GM18499 (cell line): ENCODE data around the gene BMI1.
"Not testable (repeated sequence)": the region's sequence is repeated elsewhere in the genome, so short reads cannot be mapped to it uniquely, and the experiment has no call there.

Experiments used
- ATAC-seq: cut with Tn5 transposase; IDR thresholded peaks from one replicate; pipeline ENCODE4 v1.9.1; 2021; ENCODE audit warnings: moderate number of reproducible peaks; ENCODE audit not compliant: insufficient read depth, unreplicated experiment

Gene BMI1

DNA sequence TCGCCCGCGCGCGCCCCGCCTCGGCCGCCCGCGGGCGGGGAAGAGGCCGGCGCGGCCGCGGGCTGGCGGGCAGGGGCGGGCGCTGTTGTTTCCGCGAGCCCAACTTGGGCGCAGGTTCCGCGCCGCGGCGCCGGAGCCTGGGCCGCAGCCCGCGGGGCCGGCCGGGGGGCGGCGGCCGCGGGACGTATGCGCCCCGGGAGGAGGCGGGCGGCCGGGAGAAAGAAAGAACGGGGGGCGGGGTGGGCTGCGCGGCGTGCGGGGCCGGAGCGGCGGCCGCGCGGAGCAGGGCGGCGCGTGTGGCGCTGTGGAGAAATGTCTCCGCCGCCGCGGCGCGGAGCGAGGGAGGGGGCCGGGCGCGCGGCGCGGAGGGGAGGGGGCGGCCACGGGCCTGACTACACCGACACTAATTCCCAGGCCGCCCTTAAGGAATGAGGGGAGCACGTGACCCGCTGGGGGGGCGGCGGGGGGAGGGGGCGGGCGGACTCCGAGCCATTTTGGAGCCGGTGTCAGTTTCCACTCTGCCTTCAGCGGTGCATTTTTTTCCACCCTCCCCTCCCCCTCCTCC lies at the start of gene BMI1:
TSS of gene BMI1 (plus strand) at position 509 of the 565 bp plus-strand sequence. CDS start 5,351 bp downstream, outside the sequence.
- no peak for ATAC-seq

- no peak for ATAC-seq
Observed at GRCh38 chr10:22271786-22272185, 49.1 kb upstream of the BMI1 start.

- ATAC-seq, result no peak
Observed at GRCh38 chr10:22278441-22278782, 42.5 kb upstream of the BMI1 start.

GRCh38 chr10:22280078-22280477 lies 40.8 kb upstream of the BMI1 start:
- no peak for ATAC-seq

- ATAC-seq, result no peak
Observed at GRCh38 chr10:22285130-22285529, 35.8 kb upstream of the BMI1 start.

- no peak for ATAC-seq
Observed at GRCh38 chr10:22293747-22294404, 27.0 kb upstream of the BMI1 start.

GRCh38 chr10:22294694-22295093 lies 26.2 kb upstream of the BMI1 start:
- no peak for ATAC-seq

DNA sequence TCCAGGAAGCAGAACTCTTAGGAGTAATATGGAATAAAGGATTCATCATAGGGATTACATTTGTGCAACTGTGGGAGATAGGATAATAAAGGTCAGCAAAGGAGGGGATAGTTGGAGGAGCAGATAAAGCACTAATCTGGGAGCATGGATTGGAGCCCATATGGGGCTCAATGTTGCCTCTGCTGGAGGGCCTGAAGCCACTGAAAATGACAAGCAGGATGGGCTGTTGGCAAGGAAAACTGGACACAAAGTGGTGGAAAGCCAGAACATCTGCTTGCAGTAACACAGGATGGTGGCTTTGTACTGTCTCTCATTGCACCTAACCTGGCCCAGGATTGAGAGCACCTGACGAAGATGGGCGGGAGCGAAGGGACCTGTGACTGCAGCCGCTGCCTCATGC lies 19.7 kb upstream of the BMI1 start:
- no peak for ATAC-seq

DNA sequence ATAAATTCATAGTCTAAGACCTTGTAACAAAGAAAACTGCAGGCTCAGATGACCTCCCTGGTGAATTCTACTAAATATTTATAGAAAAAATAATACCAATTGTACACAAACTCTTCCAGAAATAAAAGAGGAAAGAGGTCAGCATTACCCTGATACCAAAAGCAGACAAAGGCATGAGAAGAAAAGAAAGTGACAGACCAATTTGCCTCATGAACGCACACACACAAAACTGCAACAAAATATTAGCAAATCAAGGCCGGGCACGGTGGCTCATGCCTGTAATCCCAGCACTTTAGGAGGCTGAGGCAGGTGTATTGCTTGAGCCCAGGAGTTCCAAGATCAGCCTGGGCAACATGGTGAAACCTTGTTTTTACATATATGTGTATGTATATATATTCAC lies 17.4 kb upstream of the BMI1 start:
- no peak for ATAC-seq

GRCh38 chr10:22305721-22306120 lies 15.2 kb upstream of the BMI1 start:
- no peak for ATAC-seq

DNA sequence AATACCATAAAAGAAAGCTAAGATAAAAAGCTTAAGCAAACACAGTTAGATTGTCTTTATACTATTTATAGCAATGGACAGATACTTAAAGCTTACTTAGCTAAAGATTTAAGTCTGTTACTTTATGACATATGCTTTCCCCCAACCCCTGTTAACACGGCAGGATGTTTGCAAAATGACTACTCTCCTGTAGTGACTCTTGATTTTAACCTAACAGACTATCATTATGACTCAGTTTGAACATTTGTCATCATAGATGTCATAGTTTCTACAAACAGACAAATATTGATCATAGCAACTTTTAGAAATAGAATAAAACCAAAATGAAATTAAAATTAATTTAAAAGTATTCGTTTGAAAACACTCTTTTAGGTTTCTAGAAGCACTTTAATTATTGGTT lies 12.5 kb upstream of the BMI1 start:
- peak; percentile 95 for ATAC-seq

DNA sequence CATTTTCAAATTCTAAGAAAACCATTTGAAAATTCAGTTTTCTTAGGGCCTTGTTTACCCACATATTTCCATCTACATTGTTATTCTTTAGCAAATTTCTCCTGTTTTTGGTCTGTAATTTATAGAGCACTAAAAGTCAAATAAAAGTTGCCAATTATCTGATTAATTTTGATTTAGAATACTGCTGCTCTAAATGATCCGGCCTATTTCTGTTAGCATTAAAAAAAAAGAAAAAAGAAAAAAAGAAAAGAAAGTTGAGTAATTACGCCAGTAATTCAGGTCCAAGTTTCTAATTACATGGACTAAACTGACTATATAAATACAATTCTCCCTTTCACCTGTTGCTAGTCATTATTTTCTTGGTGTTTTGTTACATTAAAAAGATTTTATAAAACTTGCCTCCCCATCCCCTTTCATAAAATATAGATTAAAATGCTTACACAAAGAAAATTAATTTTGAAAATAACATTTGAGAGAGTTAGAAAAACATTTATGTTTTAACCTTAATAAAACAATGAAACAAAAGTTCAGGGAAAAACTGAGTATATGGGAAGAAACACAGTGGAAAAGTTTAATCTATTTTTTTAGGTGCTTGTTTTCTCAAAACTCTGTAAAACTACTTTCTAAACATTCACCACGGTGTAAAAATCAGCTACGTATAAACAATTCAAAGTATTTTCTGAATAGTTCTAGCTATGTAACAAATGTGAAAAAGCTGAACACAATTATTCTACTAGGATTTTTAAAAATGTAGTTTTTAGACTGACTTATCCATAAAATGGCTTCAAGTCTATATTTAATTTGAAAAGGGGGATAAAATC lies 11.5 kb upstream of the BMI1 start:
- ATAC-seq, result no peak

DNA sequence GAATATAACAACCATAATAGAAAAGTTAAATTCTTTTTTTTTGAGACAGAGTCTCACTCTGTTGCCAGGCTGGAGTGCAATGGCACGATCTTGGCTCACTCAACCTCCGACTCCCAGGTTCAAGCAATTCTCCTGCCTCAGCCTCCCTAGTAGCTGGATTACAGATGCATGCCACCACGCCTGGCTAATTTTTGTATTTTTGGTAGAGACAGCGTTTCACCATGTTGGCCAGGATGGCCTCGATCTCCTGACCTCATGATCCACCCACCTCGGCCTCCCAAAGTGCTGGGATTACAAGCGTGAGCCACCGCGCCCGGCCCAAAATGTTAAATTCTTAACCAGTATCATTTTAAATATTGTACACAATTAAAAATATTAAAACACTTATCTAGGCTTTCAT lies 10.9 kb upstream of the BMI1 start:
- ATAC-seq, result not testable (repeated sequence)

GRCh38 chr10:22310928-22311327 lies 10.0 kb upstream of the BMI1 start:
- ATAC-seq, result no peak

GRCh38 chr10:22314852-22315251 lies 6.0 kb upstream of the BMI1 start:
- no peak for ATAC-seq

GRCh38 chr10:22315455-22316285 lies 5.2 kb upstream of the BMI1 start:
- peak; percentile 3 for ATAC-seq

GRCh38 chr10:22316286-22317075 lies 4.4 kb upstream of the BMI1 start, which contains the start of gene COMMD3:
Gene COMMD3, plus strand, starts transcription at chr10:22316388. Its CDS starts 30 bp downstream, at chr10:22316418.
- peak; percentile 49 for ATAC-seq

GRCh38 chr10:22317076-22317370 lies 3.9 kb upstream of the BMI1 start:
- peak; percentile 21 for ATAC-seq

GRCh38 chr10:22317771-22318565 lies 2.9 kb upstream of the BMI1 start:
- no peak for ATAC-seq
